H9 (cell line): ENCODE data around the gene GPR161. TPM values are rescaled to one million over a fixed set of nuclear protein-coding genes. Genes with fewer than 3 reads are reported as not detected.

Experiments used
- DNase-seq: peaks from one replicate; pipeline ENCODE4 v3.0.0-alpha.2; 2017
- H2AFZ ChIP-seq: one replicate; pipeline ENCODE4 v1.6.1; 2013; ENCODE audit warnings: mild to moderate bottlenecking, low read length, control low read depth, moderate library complexity
- H2AK5ac ChIP-seq: 2 replicates; pipeline ENCODE4 v1.6.1; 2013; ENCODE audit warnings: low read length, control low read depth, mixed read lengths; ENCODE audit not compliant: insufficient read length
- H2BK120ac ChIP-seq: one replicate; pipeline ENCODE4 v1.6.1; 2013; ENCODE audit warnings: low read depth, mild to moderate bottlenecking, low read length, control low read depth, inconsistent platforms; ENCODE audit not compliant: poor library complexity, severe bottlenecking
- H2BK12ac ChIP-seq: 2 replicates; pipeline ENCODE4 v1.6.1; 2013; ENCODE audit warnings: low read length, control low read depth, mixed read lengths, low read depth; ENCODE audit not compliant: insufficient read length
- H2BK15ac ChIP-seq: 2 replicates; pipeline ENCODE4 v1.6.1; 2013; ENCODE audit warnings: low read depth, low read length, control low read depth
- H2BK20ac ChIP-seq: one replicate; pipeline ENCODE4 v1.6.1; 2013; ENCODE audit warnings: low read depth, mild to moderate bottlenecking, low read length, control low read depth, inconsistent platforms; ENCODE audit not compliant: poor library complexity, severe bottlenecking
- H2BK5ac ChIP-seq: 2 replicates; pipeline ENCODE4 v1.6.1; 2013; ENCODE audit warnings: low read length, control low read depth, mixed read lengths; ENCODE audit not compliant: insufficient read length
- H3K14ac ChIP-seq: 2 replicates; pipeline ENCODE4 v1.6.1; 2013; ENCODE audit warnings: low read length, control low read depth; ENCODE audit not compliant: insufficient read depth
- H3K18ac ChIP-seq: 2 replicates; pipeline ENCODE4 v1.6.1; 2013; ENCODE audit warnings: low read depth, mild to moderate bottlenecking, mixed read lengths, low read length, control low read depth; ENCODE audit not compliant: insufficient read length
- H3K23ac ChIP-seq: 2 replicates; pipeline ENCODE4 v1.6.1; 2013; ENCODE audit warnings: low read length, control low read depth, mixed read lengths, low read depth; ENCODE audit not compliant: insufficient read length
- H3K23me2 ChIP-seq: 2 replicates; pipeline ENCODE4 v1.6.1; 2013; ENCODE audit warnings: low read depth, mild to moderate bottlenecking, mixed read lengths, low read length, control low read depth; ENCODE audit not compliant: insufficient read length, poor library complexity, severe bottlenecking
- H3K27ac ChIP-seq: 2 replicates; pipeline ENCODE4 v1.5.1; 2013; ENCODE audit warnings: low read length, control low read depth, mixed read lengths, low read depth; ENCODE audit not compliant: insufficient read length
- H3K27me3 ChIP-seq: 2 replicates; pipeline ENCODE4 v1.6.1; 2013; ENCODE audit warnings: low read length, control low read depth, inconsistent platforms; ENCODE audit not compliant: insufficient read depth
- H3K4ac ChIP-seq: 2 replicates; pipeline ENCODE4 v1.6.1; 2013; ENCODE audit warnings: low read depth, mild to moderate bottlenecking, control low read depth, inconsistent platforms, low read length, moderate library complexity
- H3K4me1 ChIP-seq: 2 replicates; pipeline ENCODE4 v1.6.1; 2013; ENCODE audit warnings: low read length, control low read depth, inconsistent platforms; ENCODE audit not compliant: insufficient read depth
- H3K4me2 ChIP-seq: 2 replicates; pipeline ENCODE4 v1.6.1; 2013; ENCODE audit warnings: low read length, control low read depth, mixed read lengths; ENCODE audit not compliant: insufficient read length, insufficient read depth
- H3K56ac ChIP-seq: 2 replicates; pipeline ENCODE4 v1.6.1; 2013; ENCODE audit warnings: low read depth, mild to moderate bottlenecking, mixed read lengths, low read length, control low read depth; ENCODE audit not compliant: insufficient read length
- H3K79me1 ChIP-seq: 2 replicates; pipeline ENCODE4 v1.6.1; 2013; ENCODE audit warnings: low read depth, mild to moderate bottlenecking, moderate library complexity, low read length, control low read depth, inconsistent platforms; ENCODE audit not compliant: insufficient read depth, poor library complexity, severe bottlenecking
- H3K79me2 ChIP-seq: 2 replicates; pipeline ENCODE4 v1.6.1; 2013; ENCODE audit warnings: low read length, control low read depth, inconsistent platforms; ENCODE audit not compliant: insufficient read depth
- H3K9ac ChIP-seq: 2 replicates; pipeline ENCODE4 v1.6.1; 2013; ENCODE audit warnings: low read length, control low read depth, mixed read lengths; ENCODE audit not compliant: insufficient read length; ENCODE audit errors: extremely low read depth
- H3K9me3 ChIP-seq: one replicate; pipeline ENCODE4 v1.6.1; 2013; ENCODE audit warnings: low read depth, low read length, inconsistent platforms; ENCODE audit not compliant: control insufficient read depth
- H3T11ph ChIP-seq: one replicate; pipeline ENCODE4 v1.6.1; 2013; ENCODE audit warnings: mild to moderate bottlenecking, low read length, control low read depth, inconsistent platforms
- H4K20me1 ChIP-seq: one replicate; pipeline ENCODE4 v1.6.1; 2013; ENCODE audit not compliant: control insufficient read depth, insufficient read length, insufficient read depth
- H4K5ac ChIP-seq: 2 replicates; pipeline ENCODE4 v1.6.1; 2013; ENCODE audit warnings: low read depth, mild to moderate bottlenecking, mixed read lengths, low read length, control low read depth; ENCODE audit not compliant: insufficient read length
- H4K8ac ChIP-seq: replicated peaks from 2 replicates; pipeline ENCODE4 v1.6.1; 2013; ENCODE audit warnings: low read length, control low read depth, mixed read lengths, low read depth; ENCODE audit not compliant: insufficient read length
- H4K91ac ChIP-seq: 2 replicates; pipeline ENCODE4 v1.6.1; 2013; ENCODE audit warnings: low read depth, mild to moderate bottlenecking, moderate library complexity, mixed read lengths, low read length, control low read depth; ENCODE audit not compliant: insufficient read length
- H3K27ac Mint-ChIP-seq, 3 experiments: 2 replicates in 2 of 3; 3 replicates in 1 of 3; pipeline ENCODE4 v1.8.0; 2020 to 2021; ENCODE audit warnings: mixed read lengths in 3 of 3, mild to moderate bottlenecking in 1 of 3, moderate library complexity in 1 of 3
- H3K27me3 Mint-ChIP-seq: 2 replicates; pipeline ENCODE4 v1.8.0; 2021; ENCODE audit warnings: low read depth, mild to moderate bottlenecking, moderate library complexity, mixed read lengths
- H3K36me3 Mint-ChIP-seq, 3 experiments: 2 replicates in 2 of 3; 3 replicates in 1 of 3; pipeline ENCODE4 v1.8.0; 2020 to 2021; ENCODE audit warnings: low read depth in 3 of 3, mixed read lengths in 3 of 3; ENCODE audit not compliant: insufficient read depth in 1 of 3
- H3K4me1 Mint-ChIP-seq, 2 experiments: 2 replicates each; pipeline ENCODE4 v1.8.0; 2020; ENCODE audit warnings: mixed read lengths in 2 of 2
- H3K4me3 Mint-ChIP-seq, 2 experiments: 2 replicates in 1 of 2; 3 replicates in 1 of 2; pipeline ENCODE4 v1.8.0; 2020 to 2021; ENCODE audit warnings: mild to moderate bottlenecking in 2 of 2, mixed read lengths in 2 of 2, moderate library complexity in 1 of 2
- H3K9me3 Mint-ChIP-seq, 2 experiments: 2 replicates in 1 of 2; 3 replicates in 1 of 2; pipeline ENCODE4 v1.8.0; 2020; ENCODE audit warnings: mild to moderate bottlenecking in 2 of 2, mixed read lengths in 2 of 2, moderate library complexity in 1 of 2
- CTCF ChIP-seq: fragments of 200-600 bp; sonication (generic); conservative IDR thresholded peaks from 3 replicates; pipeline ENCODE4 v1.8.0; 2021; ENCODE audit warnings: antibody characterized with exemption, mild to moderate bottlenecking
- WGBS: extraction: QIAGEN DNeasy Blood & Tissue Kit; methylation state at CpG from one replicate; pipeline ENCODE4 v1.1.7; 2013; ENCODE audit warnings: missing lambda C conversion rate, low lambda C conversion rate, mixed read lengths; ENCODE audit not compliant: insufficient read length; ENCODE audit errors: extremely low coverage; 5-methylcytosine and 5-hydroxymethylcytosine counted together
- total RNA-seq: library from RNA; stranded (reverse); gene quantifications from 2 replicates; pipeline ENCODE4 v1.2.1, GENCODE V29; 2021

The GPR161 gene
- total RNA-seq, 1 experiment from 2014 or later, result 10.6 TPM

- no peak overlapping the region for H3T11ph ChIP-seq
- H4K8ac ChIP-seq, result no peak overlapping the region
- no peaks in the 10 kb centered on the region for H3K79me1 ChIP-seq
- H3K9me3 ChIP-seq, result no peaks in the 10 kb centered on the region
- no peak overlapping the region for H2BK12ac ChIP-seq
- 0 out of 7 replicates have a peak, but pooled peaks cover 0 to under 1% (median 0%) of the 10 kb centered on the region in 3 experiments for H3K36me3 Mint-ChIP-seq
- H3K4ac ChIP-seq, result no peak overlapping the region
- H3K9me3 Mint-ChIP-seq, result peaks cover 0 to 3% of the 10 kb centered on the region in 2 experiments; a peak in 1 of 5 replicates
- no peaks in the 10 kb centered on the region for H4K20me1 ChIP-seq
- no peak overlapping the region for H3K56ac ChIP-seq
- no peak overlapping the region for H3K14ac ChIP-seq
- no peak overlapping the region for H2BK20ac ChIP-seq
- H3K4me3 Mint-ChIP-seq, result no peak overlapping the region
- H3K27ac Mint-ChIP-seq, result no peak overlapping the region
- H3K27me3 Mint-ChIP-seq, result no peaks in the 10 kb centered on the region
- H2BK120ac ChIP-seq, result no peak overlapping the region
- no peak overlapping the region for H2BK15ac ChIP-seq
- no peak for DNase-seq
- peak overlapping the region; percentile 78 for H3K9ac ChIP-seq
- H3K18ac ChIP-seq, result no peak overlapping the region
- 0 out of 2 replicates have a peak, but pooled peaks cover 2% of the 10 kb centered on the region for H3K4me1 ChIP-seq
- H4K5ac ChIP-seq, result no peak overlapping the region
- TF ChIP-seq CTCF, result no peak
- peak overlapping the region; percentile 80 for H3K4me2 ChIP-seq
- no peak overlapping the region for H2BK5ac ChIP-seq
- H2AK5ac ChIP-seq, result no peak overlapping the region
- no peak overlapping the region for H3K27ac ChIP-seq
- peaks cover 6% of the 10 kb centered on the region for H3K23me2 ChIP-seq
- H4K91ac ChIP-seq, result no peak overlapping the region
- no peak overlapping the region for H2AFZ ChIP-seq
- no peaks in the 10 kb centered on the region for H3K27me3 ChIP-seq
- WGBS, result no CpG with 5 or more reads among the region's 20 CpGs
- H3K79me2 ChIP-seq, result no peaks in the 10 kb centered on the region
- no peak overlapping the region for H3K23ac ChIP-seq
- H3K4me1 Mint-ChIP-seq, result peaks cover 3% of the 10 kb centered on the region in 2 experiments; a peak in 3 of 4 replicates
These were observed 42.9 kb upstream of the GPR161 start for GRCh38 chr1:168179438-168180147.
